Neuronal stem cell (in vitro differentiated cells): ENCODE results near the gene RASGEF1C.

Experiments used
- DNase-seq: peaks from one replicate; pipeline ENCODE4 v3.0.0-alpha.2; 2013; ENCODE audit warnings: low spot score
- H2AFZ ChIP-seq: one replicate; pipeline ENCODE4 v1.6.1; 2013; ENCODE audit warnings: mild to moderate bottlenecking, low read length, inconsistent platforms
- H2AK5ac ChIP-seq: 2 replicates; pipeline ENCODE4 v1.6.1; 2013; ENCODE audit warnings: low read depth, mild to moderate bottlenecking, inconsistent platforms, low read length, moderate library complexity, mixed read lengths
- H2BK120ac ChIP-seq: 2 replicates; pipeline ENCODE4 v1.6.1; 2013; ENCODE audit warnings: low read depth, mild to moderate bottlenecking, inconsistent platforms, low read length, moderate library complexity, mixed read lengths
- H2BK12ac ChIP-seq: one replicate; pipeline ENCODE4 v1.6.1; 2013; ENCODE audit warnings: low read length, inconsistent platforms
- H2BK15ac ChIP-seq: 2 replicates; pipeline ENCODE4 v1.6.1; 2013; ENCODE audit warnings: mild to moderate bottlenecking, low read length, inconsistent platforms, mixed read lengths
- H2BK5ac ChIP-seq: one replicate; pipeline ENCODE4 v1.6.1; 2013; ENCODE audit warnings: inconsistent platforms, mild to moderate bottlenecking, low read length, moderate library complexity
- H3K14ac ChIP-seq: one replicate; pipeline ENCODE4 v1.6.1; 2013; ENCODE audit warnings: low read length, inconsistent platforms
- H3K18ac ChIP-seq: 2 replicates; pipeline ENCODE4 v1.6.1; 2013; ENCODE audit warnings: low read length, inconsistent platforms
- H3K23ac ChIP-seq: 2 replicates; pipeline ENCODE4 v1.6.1; 2013; ENCODE audit warnings: low read depth, mild to moderate bottlenecking, mixed read lengths, low read length, inconsistent platforms; ENCODE audit not compliant: poor library complexity
- H3K27ac ChIP-seq: replicated peaks from 3 replicates; pipeline ENCODE4 v1.5.1; 2013; ENCODE audit warnings: low read length, inconsistent platforms
- H3K27me3 ChIP-seq, 3 experiments: 2 replicates each; pipeline ENCODE4 v1.6.1; 2013; ENCODE audit warnings: low read length in 3 of 3, mild to moderate bottlenecking in 2 of 3, inconsistent platforms in 1 of 3, low read depth in 1 of 3, mixed read lengths in 1 of 3, moderate library complexity in 1 of 3; ENCODE audit not compliant: control insufficient read depth in 3 of 3, insufficient read depth in 3 of 3
- H3K36me3 ChIP-seq, 2 donors: replicated peaks in 1 of 2; 2 replicates each; pipeline ENCODE4 v1.6.1; 2013; ENCODE audit warnings: low read length in 2 of 2; ENCODE audit not compliant: control insufficient read depth in 2 of 2, insufficient read depth in 2 of 2
- H3K4ac ChIP-seq: 2 replicates; pipeline ENCODE4 v1.6.1; 2013; ENCODE audit warnings: inconsistent platforms, mild to moderate bottlenecking, low read length, moderate library complexity
- H3K4me1 ChIP-seq, 2 donors: 1 replicate in 1 of 2; 2 replicates in 1 of 2; pipeline ENCODE4 v1.6.1; 2013; ENCODE audit warnings: low read length in 2 of 2, low read depth in 1 of 2; ENCODE audit not compliant: control insufficient read depth in 2 of 2, insufficient read depth in 1 of 2
- H3K4me2 ChIP-seq: one replicate; pipeline ENCODE4 v1.6.1; 2013; ENCODE audit warnings: mild to moderate bottlenecking, low read length, inconsistent platforms; ENCODE audit not compliant: insufficient read depth, poor library complexity, severe bottlenecking
- H3K4me3 ChIP-seq, 2 donors: 2 replicates each; pipeline ENCODE4 v1.5.1; 2013; ENCODE audit warnings: low read length in 2 of 2, mild to moderate bottlenecking in 2 of 2, inconsistent platforms in 1 of 2, moderate library complexity in 1 of 2
- H3K79me1 ChIP-seq: one replicate; pipeline ENCODE4 v1.6.1; 2013; ENCODE audit warnings: low read depth, mild to moderate bottlenecking, inconsistent platforms, low read length, moderate library complexity
- H3K9ac ChIP-seq: one replicate; pipeline ENCODE4 v1.6.1; 2013; ENCODE audit warnings: mild to moderate bottlenecking, low read depth, low read length, inconsistent platforms; ENCODE audit not compliant: poor library complexity
- H3K9me3 ChIP-seq, 2 donors: replicated peaks in 1 of 2; 2 replicates each; pipeline versions ENCODE3 to v1.6.1; 2013; ENCODE audit warnings: low read length in 2 of 2, mild to moderate bottlenecking in 2 of 2, inconsistent platforms in 1 of 2, low read depth in 1 of 2, mixed read lengths in 1 of 2, moderate library complexity in 1 of 2; ENCODE audit not compliant: control insufficient read depth in 2 of 2, insufficient read depth in 1 of 2
- H4K8ac ChIP-seq: one replicate; pipeline ENCODE4 v1.6.1; 2013; ENCODE audit warnings: low read depth, mild to moderate bottlenecking, inconsistent platforms, low read length, moderate library complexity
- H4K91ac ChIP-seq: one replicate; pipeline ENCODE4 v1.6.1; 2013; ENCODE audit warnings: low read length, low read depth, mild to moderate bottlenecking, inconsistent platforms; ENCODE audit not compliant: poor library complexity
- WGBS, 2 donors: extraction: QIAGEN DNeasy Blood & Tissue Kit; methylation state at CpG; one replicate each; pipeline ENCODE4 v1.1.7; 2013; ENCODE audit warnings: missing lambda C conversion rate in 2 of 2, mixed read lengths in 1 of 2; ENCODE audit not compliant: insufficient read length in 2 of 2, insufficient replicate concordance in 1 of 2; ENCODE audit errors: extremely low coverage in 2 of 2; 5-methylcytosine and 5-hydroxymethylcytosine counted together

RASGEF1C gene

GRCh38 chr5:180082633-180083420, 126.2 kb downstream of the RASGEF1C start:
- peaks cover 21 to 32% of the 10 kb centered on the region in 2 donors for H3K4me1 ChIP-seq
- H2BK120ac ChIP-seq = peak overlapping the region; percentile 38
- DNase-seq = peak; percentile 72
- no peak overlapping the region for H3K9ac ChIP-seq
- H3K9me3 ChIP-seq = peaks cover 2 to 36% of the 10 kb centered on the region in 2 donors
- no peak overlapping the region for H3K4me3 ChIP-seq
- H3K27me3 ChIP-seq = no peaks in the 10 kb centered on the region
- H4K8ac ChIP-seq = no peak overlapping the region
- H3K27ac ChIP-seq = peak overlapping the region; percentile 94
- peak overlapping the region; percentile 78 for H2AFZ ChIP-seq
- H2BK5ac ChIP-seq = peak overlapping the region; percentile 32
- peak overlapping the region; percentile 77 for H2AK5ac ChIP-seq
- no peak overlapping the region for H2BK15ac ChIP-seq
- H3K14ac ChIP-seq = no peak overlapping the region
- H3K4me2 ChIP-seq = peak overlapping the region; percentile 42
- H3K79me1 ChIP-seq = no peaks in the 10 kb centered on the region
- peak overlapping the region; percentile 89 for H3K18ac ChIP-seq
- H4K91ac ChIP-seq = peak overlapping the region; percentile 92
- no peak overlapping the region for H3K23ac ChIP-seq
- H2BK12ac ChIP-seq = no peak overlapping the region
- H3K4ac ChIP-seq = no peak overlapping the region
- H3K36me3 ChIP-seq = no peaks in the 10 kb centered on the region
- no CpG with 5 or more reads among the region's 17 CpGs for WGBS, 2 donors

DNA sequence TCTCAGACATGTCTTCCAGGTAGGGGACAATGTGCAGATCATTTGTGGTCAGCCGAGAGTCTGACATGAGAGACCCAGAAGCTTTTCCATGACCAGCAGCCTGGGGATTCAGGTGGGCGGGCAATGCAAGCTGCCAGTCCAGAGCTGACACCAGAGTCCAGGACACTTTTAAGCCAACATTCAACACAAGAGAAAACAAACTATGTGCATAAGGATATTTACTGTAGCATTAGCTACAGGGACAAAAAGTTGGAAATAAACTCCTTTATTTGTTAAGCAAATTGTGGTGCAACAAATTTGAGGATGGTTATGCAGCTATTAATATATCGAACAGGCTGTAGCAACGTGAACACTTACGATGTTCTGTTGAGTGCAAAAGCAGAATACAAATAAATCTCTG, 127.5 kb downstream of the RASGEF1C start:
- H4K91ac ChIP-seq = no peak overlapping the region
- no peak overlapping the region for H3K4me3 ChIP-seq
- H3K9me3 ChIP-seq = peaks cover 5 to 34% of the 10 kb centered on the region in 2 donors
- no peak for DNase-seq
- no peak overlapping the region for H4K8ac ChIP-seq
- no peaks in the 10 kb centered on the region for H3K27me3 ChIP-seq
- H2BK5ac ChIP-seq = no peak overlapping the region
- no peak overlapping the region for H3K4me2 ChIP-seq
- H3K14ac ChIP-seq = no peak overlapping the region
- no peak overlapping the region for H3K4ac ChIP-seq
- no peak overlapping the region for H3K23ac ChIP-seq
- no peak overlapping the region for H3K27ac ChIP-seq
- H3K36me3 ChIP-seq = no peaks in the 10 kb centered on the region
- H3K4me1 ChIP-seq = peaks cover 21 to 32% of the 10 kb centered on the region in 2 donors
- no peak overlapping the region for H3K9ac ChIP-seq
- H2AFZ ChIP-seq = no peak overlapping the region
- H3K18ac ChIP-seq = peak overlapping the region; percentile 82
- H3K79me1 ChIP-seq = no peaks in the 10 kb centered on the region
- WGBS, 2 donors = no CpG with 5 or more reads among the region's 5 CpGs
- H2AK5ac ChIP-seq = peak overlapping the region; percentile 53
- no peak overlapping the region for H2BK12ac ChIP-seq
- peak overlapping the region; percentile 49 for H2BK120ac ChIP-seq
- peak overlapping the region; percentile 38 for H2BK15ac ChIP-seq

GRCh38 chr5:180080486-180081280, 128.3 kb downstream of the RASGEF1C start:
- H3K79me1 ChIP-seq = no peaks in the 10 kb centered on the region
- H3K4me2 ChIP-seq = no peak overlapping the region
- no peak for DNase-seq
- no peak overlapping the region for H4K8ac ChIP-seq
- H3K27me3 ChIP-seq = no peaks in the 10 kb centered on the region
- no peak overlapping the region for H2BK12ac ChIP-seq
- no CpG with 5 or more reads among the region's 24 CpGs for WGBS, 2 donors
- H3K4ac ChIP-seq = no peak overlapping the region
- H3K9ac ChIP-seq = no peak overlapping the region
- H2AK5ac ChIP-seq = peak overlapping the region; percentile 53
- no peak overlapping the region for H3K14ac ChIP-seq
- H2BK15ac ChIP-seq = peak overlapping the region; percentile 38
- H3K36me3 ChIP-seq = no peaks in the 10 kb centered on the region
- no peak overlapping the region for H3K4me3 ChIP-seq
- H3K18ac ChIP-seq = peak overlapping the region; percentile 82
- H2BK120ac ChIP-seq = peak overlapping the region; percentile 49
- no peak overlapping the region for H3K27ac ChIP-seq
- no peak overlapping the region for H3K23ac ChIP-seq
- no peak overlapping the region for H4K91ac ChIP-seq
- peaks cover 20 to 29% of the 10 kb centered on the region in 2 donors for H3K4me1 ChIP-seq
- H2AFZ ChIP-seq = no peak overlapping the region
- H3K9me3 ChIP-seq = peaks cover 5 to 34% of the 10 kb centered on the region in 2 donors
- no peak overlapping the region for H2BK5ac ChIP-seq
